HCT116 (cell line): Measurements from ENCODE around the gene PPFIA2. TPM values are rescaled to one million over a fixed set of nuclear protein-coding genes. Genes with fewer than 3 reads are reported as not detected.

Experiments
- ATAC-seq: fragments of 200-7000 bp; cut with Tn5 transposase; 2 replicates; pipeline ENCODE4 v1.9.1; 2020; ENCODE audit warnings: mild to moderate bottlenecking, moderate library complexity
- BruUV-seq: library from RNA; stranded (reverse); fragments of 400-500 nt; replicated peaks from 2 replicates; lab custom pipeline; 2021; lab: Mats Ljungman, UMichigan
- CTCF ChIA-PET: fragments of 300-600 bp; sonication (Branson Sonifier 250); formaldehyde crosslinking; loops from one replicate; lab custom pipeline; 2021; ENCODE audit warnings: antibody characterized with exemption; lab: Charles Lee
- POLR2A ChIA-PET: fragments of 300-600, 350-600 bp; sonication (Branson Sonifier 250); formaldehyde crosslinking; loops from one replicate; lab custom pipeline; 2021; ENCODE audit warnings: antibody characterized with exemption; lab: Charles Lee
- RAD21 ChIA-PET, 2 experiments: fragments of 300-600 bp; sonication (Branson Sonifier 250); formaldehyde crosslinking; loops; one replicate each; lab custom pipeline; 2023; ENCODE audit warnings: low total read pairs in 2 of 2; ENCODE audit not compliant: uncharacterized antibody in 2 of 2, unreplicated experiment in 2 of 2, low non-redundant PET in 1 of 2; lab: Charles Lee
- DNase-seq: peaks from one replicate; pipeline ENCODE4 v3.0.0-alpha.2; 2010; ENCODE audit warnings: low read depth, low spot score
- H2AFZ ChIP-seq: fragments of 200-600 bp; shearing (Covaris generic), sonication (generic); 2 replicates; pipeline ENCODE4 v1.6.1; 2017; ENCODE audit warnings: low read depth, mixed run types, mixed read lengths, antibody characterized with exemption, low read length; ENCODE audit not compliant: poor library complexity, severe bottlenecking
- H3K27ac ChIP-seq: 2 replicates; pipeline ENCODE4 v1.5.1; 2012; ENCODE audit warnings: low read depth, low read length
- H3K27me3 ChIP-seq: fragments of 200-600 bp; sonication (generic); 2 replicates; pipeline ENCODE4 v1.6.1; 2016; ENCODE audit warnings: mixed run types, low read length, mixed read lengths; ENCODE audit not compliant: insufficient read depth
- H3K36me3 ChIP-seq, 2 experiments: fragments of 200-500 bp in 1 of 2; fragments of 200-600 bp in 1 of 2; sonication (Bioruptor generic) in 1 of 2; sonication (generic) in 1 of 2; 2 replicates each; pipeline versions ENCODE4 v1.5.1 to v1.6.1; 2014 to 2016; ENCODE audit warnings: low read length in 2 of 2, inconsistent platforms in 1 of 2, mixed read lengths in 1 of 2, mixed run types in 1 of 2; ENCODE audit not compliant: insufficient read depth in 2 of 2, control insufficient read depth in 1 of 2
- H3K4me1 ChIP-seq, 2 experiments: fragments of 200-600 bp in 1 of 2; sonication (generic) in 1 of 2; 2 replicates each; pipeline versions ENCODE4 v1.5.1 to v1.6.1; 2012 to 2017; ENCODE audit warnings: low read length in 2 of 2, inconsistent platforms in 1 of 2, mild to moderate bottlenecking in 1 of 2, mixed read lengths in 1 of 2, mixed run types in 1 of 2, moderate library complexity in 1 of 2; ENCODE audit not compliant: insufficient read depth in 2 of 2, control insufficient read depth in 1 of 2
- H3K4me2 ChIP-seq: fragments of 200-600 bp; sonication (generic); 2 replicates; pipeline ENCODE4 v1.6.1; 2017; ENCODE audit warnings: mixed run types, low read length, mixed read lengths
- H3K4me3 ChIP-seq, 2 experiments: fragments of 200-600 bp in 1 of 2; sonication (generic) in 1 of 2; replicated peaks in 1 of 2; 2 replicates each; pipeline ENCODE4 v1.5.1; 2011 to 2016; ENCODE audit warnings: low read length in 2 of 2, control low read depth in 1 of 2, low read depth in 1 of 2, mild to moderate bottlenecking in 1 of 2, mixed read lengths in 1 of 2, mixed run types in 1 of 2
- H3K79me2 ChIP-seq: fragments of 200-600 bp; sonication (generic); 2 replicates; pipeline ENCODE4 v1.6.1; 2017; ENCODE audit warnings: mild to moderate bottlenecking, mixed run types, low read length, moderate library complexity, mixed read lengths; ENCODE audit not compliant: insufficient read depth
- H3K9ac ChIP-seq: fragments of 200-600 bp; sonication (generic); 2 replicates; pipeline ENCODE4 v1.6.1; 2016; ENCODE audit warnings: low read length, mixed read lengths
- H3K9me2 ChIP-seq: fragments of 200-600 bp; sonication (generic), shearing (Covaris generic); 2 replicates; pipeline ENCODE4 v1.6.1; 2017; ENCODE audit warnings: mixed run types, mild to moderate bottlenecking, moderate library complexity; ENCODE audit not compliant: insufficient read depth
- H3K9me3 ChIP-seq, 2 experiments: fragments of 200-500 bp in 1 of 2; fragments of 200-600 bp in 1 of 2; sonication (Bioruptor generic) in 1 of 2; sonication (generic) in 1 of 2; 2 replicates each; pipeline ENCODE4 v1.6.1; 2014 to 2017; ENCODE audit warnings: low read length in 2 of 2, mixed read lengths in 2 of 2, inconsistent platforms in 1 of 2, low read depth in 1 of 2, mild to moderate bottlenecking in 1 of 2, mixed run types in 1 of 2, moderate library complexity in 1 of 2; ENCODE audit not compliant: control insufficient read depth in 1 of 2, insufficient read depth in 1 of 2
- H4K20me1 ChIP-seq: fragments of 200-600 bp; sonication (generic), shearing (Covaris generic); 2 replicates; pipeline ENCODE4 v1.6.1; 2017; ENCODE audit warnings: mixed run types, mild to moderate bottlenecking, moderate library complexity; ENCODE audit not compliant: insufficient read depth
- ATF3 ChIP-seq: IDR thresholded peaks from 2 replicates; pipeline ENCODE4 v1.6.1; 2012
- CBX3 ChIP-seq: IDR thresholded peaks from 2 replicates; pipeline ENCODE4 v1.6.1; 2012; ENCODE audit warnings: low read depth
- CEBPB ChIP-seq: IDR thresholded peaks from 2 replicates; pipeline ENCODE4 v1.6.1; 2012; ENCODE audit warnings: low read depth
- EGR1 ChIP-seq: IDR thresholded peaks from 2 replicates; pipeline ENCODE4 v1.6.1; 2012; ENCODE audit warnings: low read depth
- ELF1 ChIP-seq: IDR thresholded peaks from 2 replicates; pipeline ENCODE4 v1.6.1; 2012; ENCODE audit warnings: low read depth, borderline replicate concordance
- EZH2phosphoT487 ChIP-seq: fragments of 200-600 bp; IDR thresholded peaks from 2 replicates; pipeline ENCODE4 v1.6.1; 2018; ENCODE audit warnings: antibody characterized with exemption, borderline replicate concordance
- FOSL1 ChIP-seq: IDR thresholded peaks from 2 replicates; pipeline ENCODE4 v1.6.1; 2012; ENCODE audit warnings: low read depth
- JUND ChIP-seq: IDR thresholded peaks from 2 replicates; pipeline ENCODE4 v1.6.1; 2012
- POLR2A ChIP-seq: IDR thresholded peaks from 2 replicates; pipeline ENCODE4 v1.7.0; 2011; ENCODE audit warnings: borderline replicate concordance; ENCODE audit not compliant: insufficient read depth, insufficient read length; ENCODE audit errors: extremely low read depth
- RAD21 ChIP-seq: IDR thresholded peaks from 2 replicates; pipeline ENCODE4 v1.6.1; 2012; ENCODE audit warnings: low read depth, mild to moderate bottlenecking
- SIN3A ChIP-seq: IDR thresholded peaks from 2 replicates; pipeline ENCODE4 v1.6.1; 2012; ENCODE audit warnings: low read depth
- SP1 ChIP-seq: IDR thresholded peaks from 2 replicates; pipeline ENCODE4 v1.6.1; 2012; ENCODE audit warnings: low read depth
- SRF ChIP-seq: IDR thresholded peaks from 2 replicates; pipeline ENCODE4 v1.6.1; 2012; ENCODE audit warnings: low read depth
- YY1 ChIP-seq: IDR thresholded peaks from 2 replicates; pipeline ENCODE4 v1.6.1; 2011; ENCODE audit warnings: low read length, low read depth, moderate library complexity, mild to moderate bottlenecking; ENCODE audit not compliant: insufficient replicate concordance; ENCODE audit errors: extremely low read depth
- ZBTB33 ChIP-seq: IDR thresholded peaks from 2 replicates; pipeline ENCODE4 v1.6.1; 2011; ENCODE audit warnings: mild to moderate bottlenecking, low read length, moderate library complexity; ENCODE audit not compliant: insufficient replicate concordance; ENCODE audit errors: extremely low read depth
- ZNF274 ChIP-seq: fragments of 200-500 bp; sonication (Bioruptor generic); IDR thresholded peaks from 2 replicates; pipeline ENCODE4 v1.6.1; 2014; ENCODE audit warnings: mild to moderate bottlenecking, low read depth, low read length, inconsistent platforms
- intact Hi-C: fragments of 100-400 bp; cut with micrococcal nuclease; formaldehyde crosslinking; loops from 2 replicates; pipeline ENCODE4 v1.10.0; 2022
- total RNA-seq: library from RNA; stranded (reverse); gene quantifications from one replicate; pipeline ENCODE4 v1.2.1, GENCODE V29; 2021; ENCODE audit not compliant: unreplicated experiment
- TF ChIP-seq, protein P1 (sequence below): IDR thresholded peaks from 2 replicates; pipeline ENCODE4 v1.6.1; 2012; ENCODE audit warnings: low read depth
- TF ChIP-seq, protein P2 (sequence below), 3 experiments: fragments of 200-600 bp in 1 of 3; sonication (generic) in 1 of 3; IDR thresholded peaks in 2 of 3; conservative IDR thresholded peaks in 1 of 3; 2 replicates each; pipeline ENCODE4 v1.5.1; 2012 to 2017; ENCODE audit warnings: low read depth in 2 of 3, low read length in 2 of 3, antibody characterized with exemption in 1 of 3, borderline replicate concordance in 1 of 3, control low read depth in 1 of 3, mild to moderate bottlenecking in 1 of 3, mixed read lengths in 1 of 3, mixed run types in 1 of 3, moderate library complexity in 1 of 3; ENCODE audit not compliant: insufficient read depth in 1 of 3

The PPFIA2 gene
- total RNA-seq, 1 experiment from 2014 or later: not detected

DNA sequence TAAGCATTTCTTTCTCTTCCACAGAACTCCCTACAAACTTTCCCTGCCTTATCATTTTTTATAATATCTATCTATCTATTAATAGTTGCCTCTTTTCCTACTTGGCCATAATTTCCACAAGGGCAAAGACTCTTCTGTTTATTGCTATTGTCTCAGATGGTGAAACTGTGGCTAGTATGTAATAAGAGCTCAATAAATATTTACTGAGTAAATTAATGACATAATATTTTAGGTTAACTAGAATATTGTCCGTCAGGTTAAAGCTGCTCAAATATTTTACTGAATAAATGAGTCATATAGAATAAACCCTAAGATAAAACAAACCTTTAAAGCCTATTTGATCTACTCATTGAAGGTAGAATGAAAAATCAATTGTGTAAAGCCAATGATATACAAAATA lies 240.5 kb downstream of the PPFIA2 start (continued):
- TF ChIP-seq, protein P1, sequence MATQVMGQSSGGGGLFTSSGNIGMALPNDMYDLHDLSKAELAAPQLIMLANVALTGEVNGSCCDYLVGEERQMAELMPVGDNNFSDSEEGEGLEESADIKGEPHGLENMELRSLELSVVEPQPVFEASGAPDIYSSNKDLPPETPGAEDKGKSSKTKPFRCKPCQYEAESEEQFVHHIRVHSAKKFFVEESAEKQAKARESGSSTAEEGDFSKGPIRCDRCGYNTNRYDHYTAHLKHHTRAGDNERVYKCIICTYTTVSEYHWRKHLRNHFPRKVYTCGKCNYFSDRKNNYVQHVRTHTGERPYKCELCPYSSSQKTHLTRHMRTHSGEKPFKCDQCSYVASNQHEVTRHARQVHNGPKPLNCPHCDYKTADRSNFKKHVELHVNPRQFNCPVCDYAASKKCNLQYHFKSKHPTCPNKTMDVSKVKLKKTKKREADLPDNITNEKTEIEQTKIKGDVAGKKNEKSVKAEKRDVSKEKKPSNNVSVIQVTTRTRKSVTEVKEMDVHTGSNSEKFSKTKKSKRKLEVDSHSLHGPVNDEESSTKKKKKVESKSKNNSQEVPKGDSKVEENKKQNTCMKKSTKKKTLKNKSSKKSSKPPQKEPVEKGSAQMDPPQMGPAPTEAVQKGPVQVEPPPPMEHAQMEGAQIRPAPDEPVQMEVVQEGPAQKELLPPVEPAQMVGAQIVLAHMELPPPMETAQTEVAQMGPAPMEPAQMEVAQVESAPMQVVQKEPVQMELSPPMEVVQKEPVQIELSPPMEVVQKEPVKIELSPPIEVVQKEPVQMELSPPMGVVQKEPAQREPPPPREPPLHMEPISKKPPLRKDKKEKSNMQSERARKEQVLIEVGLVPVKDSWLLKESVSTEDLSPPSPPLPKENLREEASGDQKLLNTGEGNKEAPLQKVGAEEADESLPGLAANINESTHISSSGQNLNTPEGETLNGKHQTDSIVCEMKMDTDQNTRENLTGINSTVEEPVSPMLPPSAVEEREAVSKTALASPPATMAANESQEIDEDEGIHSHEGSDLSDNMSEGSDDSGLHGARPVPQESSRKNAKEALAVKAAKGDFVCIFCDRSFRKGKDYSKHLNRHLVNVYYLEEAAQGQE: no peak

- ChIA-PET RAD21 (no interaction called here), POLR2A (no interaction called here), CTCF (no interaction called here)
- no peaks in the 10 kb centered on the region for H3K4me1 ChIP-seq
- no peaks in the 10 kb centered on the region for H3K36me3 ChIP-seq
- H4K20me1 ChIP-seq: no peaks in the 10 kb centered on the region
- no peaks in the 10 kb centered on the region for H3K9me3 ChIP-seq
- intact Hi-C loops: no loop called here
- no TSS peak for BruUV-seq
- ATAC-seq: no peak
- no peak overlapping the region for H2AFZ ChIP-seq
- no peaks in the 10 kb centered on the region for H3K27me3 ChIP-seq
- no peak overlapping the region for H3K27ac ChIP-seq
- H3K9ac ChIP-seq: no peak overlapping the region
- H3K79me2 ChIP-seq: no peaks in the 10 kb centered on the region
- H3K9me2 ChIP-seq: no peaks in the 10 kb centered on the region
- H3K4me2 ChIP-seq: no peak overlapping the region
- H3K4me3 ChIP-seq: no peak overlapping the region
- no peak for DNase-seq
- TF ChIP-seq EGR1 (no peak), YY1 (no peak), JUND (no peak), RAD21 (no peak), CBX3 (no peak), SIN3A (no peak), CEBPB (no peak), ELF1 (no peak), SRF (no peak), ATF3 (no peak), EZH2phosphoT487 (no peak), FOSL1 (no peak), ZBTB33 (no peak), ZNF274 (no peak), POLR2A (no peak), SP1 (no peak)
- TF ChIP-seq, protein P2, sequence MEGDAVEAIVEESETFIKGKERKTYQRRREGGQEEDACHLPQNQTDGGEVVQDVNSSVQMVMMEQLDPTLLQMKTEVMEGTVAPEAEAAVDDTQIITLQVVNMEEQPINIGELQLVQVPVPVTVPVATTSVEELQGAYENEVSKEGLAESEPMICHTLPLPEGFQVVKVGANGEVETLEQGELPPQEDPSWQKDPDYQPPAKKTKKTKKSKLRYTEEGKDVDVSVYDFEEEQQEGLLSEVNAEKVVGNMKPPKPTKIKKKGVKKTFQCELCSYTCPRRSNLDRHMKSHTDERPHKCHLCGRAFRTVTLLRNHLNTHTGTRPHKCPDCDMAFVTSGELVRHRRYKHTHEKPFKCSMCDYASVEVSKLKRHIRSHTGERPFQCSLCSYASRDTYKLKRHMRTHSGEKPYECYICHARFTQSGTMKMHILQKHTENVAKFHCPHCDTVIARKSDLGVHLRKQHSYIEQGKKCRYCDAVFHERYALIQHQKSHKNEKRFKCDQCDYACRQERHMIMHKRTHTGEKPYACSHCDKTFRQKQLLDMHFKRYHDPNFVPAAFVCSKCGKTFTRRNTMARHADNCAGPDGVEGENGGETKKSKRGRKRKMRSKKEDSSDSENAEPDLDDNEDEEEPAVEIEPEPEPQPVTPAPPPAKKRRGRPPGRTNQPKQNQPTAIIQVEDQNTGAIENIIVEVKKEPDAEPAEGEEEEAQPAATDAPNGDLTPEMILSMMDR (IDR thresholded peaks at IDR 0.05 in 2 of 3, conservative IDR thresholded peaks at IDR 0.05 in 1 of 3; ENCODE audit: borderline replicate concordance in 1 of 3, insufficient read depth in 1 of 3, low read depth in 2 of 3, low read length in 2 of 3): no peak
Observed at GRCh38 chr12:81517296-81517695, 241.9 kb downstream of the PPFIA2 start.
